ENCODE results near the gene NEU4. TPM values are rescaled to one million over a fixed set of nuclear protein-coding genes. Genes with fewer than 3 reads are reported as not detected.
A peak's percentile ranks its signal among the peaks of the same experiment; 100 is the strongest.

NEU4 gene
- total RNA-seq, 1 experiment from 2014 or later: 10.0 TPM

DNA sequence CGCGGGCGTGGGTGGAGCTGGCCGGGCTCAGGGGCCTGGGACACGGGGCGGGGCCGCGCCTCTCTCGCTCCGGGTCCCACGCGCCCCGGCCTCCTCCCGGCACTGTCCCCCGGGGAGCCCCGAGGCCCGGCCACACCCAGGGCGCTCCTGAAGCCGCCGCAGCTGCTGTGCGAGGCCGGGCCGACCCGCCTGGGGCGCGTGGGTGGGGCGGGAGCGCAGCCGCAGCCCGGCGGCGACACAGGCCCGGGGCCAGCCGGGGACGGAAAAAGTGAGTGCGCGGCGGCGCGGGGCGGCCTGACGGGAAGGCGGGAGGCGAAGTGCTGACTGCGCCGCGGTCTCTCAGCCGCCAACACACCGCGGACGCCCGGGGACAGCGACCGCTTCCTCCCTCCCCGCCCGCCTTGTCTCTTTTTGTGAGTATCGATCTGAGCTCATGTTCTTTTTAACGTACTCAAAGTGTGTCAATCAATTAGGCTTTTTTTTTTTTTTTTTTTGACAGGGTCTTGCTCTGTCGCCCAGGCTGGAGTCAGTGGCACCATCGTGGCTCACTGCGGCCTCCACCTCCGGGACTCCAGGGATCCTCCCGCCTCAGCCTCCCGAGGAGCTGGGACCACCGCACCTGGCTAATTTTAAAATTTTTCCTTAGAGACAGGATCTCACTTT lies 35.2 kb downstream of the NEU4 start:
- H3K27me3 ChIP-seq (ENCODE audit: control insufficient read depth, insufficient read depth, low read length): no peaks in the 10 kb centered on the region
- CTCF ChIA-PET: no interaction called here
- BruUV-seq (replicated peaks): no TSS peak
- H3K4me3 ChIP-seq (ENCODE audit: low read depth in 2 of 2, low read length in 2 of 2): peak overlapping the region; percentile 41 to 57
- POLR2A ChIA-PET: interaction anchor here (0.8 kb wide), 1 partner anchor 39 kb away, joined by 5 read pairs; no protein-coding TSS in a partner anchor
- H3K36me3 ChIP-seq (ENCODE audit: control insufficient read depth, insufficient read depth, low read length): no peaks in the 10 kb centered on the region
- no peaks in the 10 kb centered on the region for H3K9me3 ChIP-seq (ENCODE audit: control insufficient read depth, insufficient read depth, low read depth, low read length)
- in situ Hi-C loops (cut with HindIII; ENCODE audit: low pct_unique_long_range_greater_than_20kb, low sequenced_read_pairs) (no loop called here), intact Hi-C loops (cut with micrococcal nuclease; ENCODE audit: unreplicated experiment) (no loop called here)
- peak; percentile 88 for ATAC-seq
- H3K4me1 ChIP-seq (ENCODE audit: control insufficient read depth, insufficient read depth, low read length): peaks cover 5% of the 10 kb centered on the region; the same call in 1 of the 2 replicates
- no peak for DNase-seq (ENCODE audit: low read depth, low spot score)
- H3K27ac ChIP-seq (ENCODE audit: low read length): 0 out of 2 replicates have a peak overlapping the region, but pooled peaks have one; percentile 48
- no peak for TF ChIP-seq POLR2AphosphoS5 (IDR thresholded peaks at IDR 0.05; ENCODE audit: low read depth, low read length)
- TF ChIP-seq, protein P1, sequence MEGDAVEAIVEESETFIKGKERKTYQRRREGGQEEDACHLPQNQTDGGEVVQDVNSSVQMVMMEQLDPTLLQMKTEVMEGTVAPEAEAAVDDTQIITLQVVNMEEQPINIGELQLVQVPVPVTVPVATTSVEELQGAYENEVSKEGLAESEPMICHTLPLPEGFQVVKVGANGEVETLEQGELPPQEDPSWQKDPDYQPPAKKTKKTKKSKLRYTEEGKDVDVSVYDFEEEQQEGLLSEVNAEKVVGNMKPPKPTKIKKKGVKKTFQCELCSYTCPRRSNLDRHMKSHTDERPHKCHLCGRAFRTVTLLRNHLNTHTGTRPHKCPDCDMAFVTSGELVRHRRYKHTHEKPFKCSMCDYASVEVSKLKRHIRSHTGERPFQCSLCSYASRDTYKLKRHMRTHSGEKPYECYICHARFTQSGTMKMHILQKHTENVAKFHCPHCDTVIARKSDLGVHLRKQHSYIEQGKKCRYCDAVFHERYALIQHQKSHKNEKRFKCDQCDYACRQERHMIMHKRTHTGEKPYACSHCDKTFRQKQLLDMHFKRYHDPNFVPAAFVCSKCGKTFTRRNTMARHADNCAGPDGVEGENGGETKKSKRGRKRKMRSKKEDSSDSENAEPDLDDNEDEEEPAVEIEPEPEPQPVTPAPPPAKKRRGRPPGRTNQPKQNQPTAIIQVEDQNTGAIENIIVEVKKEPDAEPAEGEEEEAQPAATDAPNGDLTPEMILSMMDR (IDR thresholded peaks at IDR 0.05): no peak
- TF ChIP-seq, protein P2, sequence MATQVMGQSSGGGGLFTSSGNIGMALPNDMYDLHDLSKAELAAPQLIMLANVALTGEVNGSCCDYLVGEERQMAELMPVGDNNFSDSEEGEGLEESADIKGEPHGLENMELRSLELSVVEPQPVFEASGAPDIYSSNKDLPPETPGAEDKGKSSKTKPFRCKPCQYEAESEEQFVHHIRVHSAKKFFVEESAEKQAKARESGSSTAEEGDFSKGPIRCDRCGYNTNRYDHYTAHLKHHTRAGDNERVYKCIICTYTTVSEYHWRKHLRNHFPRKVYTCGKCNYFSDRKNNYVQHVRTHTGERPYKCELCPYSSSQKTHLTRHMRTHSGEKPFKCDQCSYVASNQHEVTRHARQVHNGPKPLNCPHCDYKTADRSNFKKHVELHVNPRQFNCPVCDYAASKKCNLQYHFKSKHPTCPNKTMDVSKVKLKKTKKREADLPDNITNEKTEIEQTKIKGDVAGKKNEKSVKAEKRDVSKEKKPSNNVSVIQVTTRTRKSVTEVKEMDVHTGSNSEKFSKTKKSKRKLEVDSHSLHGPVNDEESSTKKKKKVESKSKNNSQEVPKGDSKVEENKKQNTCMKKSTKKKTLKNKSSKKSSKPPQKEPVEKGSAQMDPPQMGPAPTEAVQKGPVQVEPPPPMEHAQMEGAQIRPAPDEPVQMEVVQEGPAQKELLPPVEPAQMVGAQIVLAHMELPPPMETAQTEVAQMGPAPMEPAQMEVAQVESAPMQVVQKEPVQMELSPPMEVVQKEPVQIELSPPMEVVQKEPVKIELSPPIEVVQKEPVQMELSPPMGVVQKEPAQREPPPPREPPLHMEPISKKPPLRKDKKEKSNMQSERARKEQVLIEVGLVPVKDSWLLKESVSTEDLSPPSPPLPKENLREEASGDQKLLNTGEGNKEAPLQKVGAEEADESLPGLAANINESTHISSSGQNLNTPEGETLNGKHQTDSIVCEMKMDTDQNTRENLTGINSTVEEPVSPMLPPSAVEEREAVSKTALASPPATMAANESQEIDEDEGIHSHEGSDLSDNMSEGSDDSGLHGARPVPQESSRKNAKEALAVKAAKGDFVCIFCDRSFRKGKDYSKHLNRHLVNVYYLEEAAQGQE (IDR thresholded peaks at IDR 0.05; ENCODE audit: insufficient read depth in 1 of 2, low read depth in 2 of 2, low read length in 1 of 2): no peak
- TF ChIP-seq SIN3A (IDR thresholded peaks at IDR 0.05; ENCODE audit: borderline replicate concordance, insufficient read depth, low read depth, low read length): no peak
- TF ChIP-seq TCF7L2 (IDR thresholded peaks at IDR 0.05; ENCODE audit: low read depth, low read length): no peak

DNA sequence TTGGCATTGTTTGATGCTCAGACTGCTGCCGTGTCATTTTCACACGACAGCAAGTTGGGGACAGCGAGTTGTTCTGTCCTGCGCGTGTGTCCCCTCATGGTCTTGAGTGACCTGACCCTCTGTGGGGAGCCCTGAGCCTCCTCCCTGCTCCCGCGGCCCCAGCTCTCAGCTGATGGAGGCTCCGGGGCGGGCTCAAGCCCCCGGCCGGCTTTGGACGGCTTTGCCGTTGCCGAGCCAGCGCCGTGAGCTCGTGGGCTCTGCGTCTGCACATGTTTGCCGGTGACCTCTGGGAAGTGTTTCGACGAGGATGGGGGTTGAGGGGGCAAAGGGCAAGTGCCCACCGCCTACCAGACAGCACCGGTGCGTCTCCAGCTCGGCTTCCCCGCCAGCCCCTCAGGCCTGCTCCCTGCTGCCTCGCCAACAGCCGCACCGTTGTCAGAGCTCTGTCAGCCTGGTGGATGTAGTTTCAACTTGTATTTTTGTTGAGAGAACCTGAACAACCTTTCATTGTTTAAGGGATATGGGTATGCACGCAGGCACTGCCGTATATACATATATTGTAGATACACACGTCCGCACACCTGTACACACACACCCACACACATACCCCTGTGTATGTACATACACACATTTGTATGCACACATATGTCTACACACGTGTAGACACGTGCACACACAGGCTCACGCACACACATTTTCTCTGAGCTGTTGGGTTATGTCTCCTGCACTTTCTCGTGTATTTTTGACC lies 36.0 kb downstream of the NEU4 start:
- TF ChIP-seq, protein P2 (IDR thresholded peaks at IDR 0.05; ENCODE audit: insufficient read depth in 1 of 2, low read depth in 2 of 2, low read length in 1 of 2): no peak
- TF ChIP-seq SIN3A (IDR thresholded peaks at IDR 0.05; ENCODE audit: borderline replicate concordance, insufficient read depth, low read depth, low read length): no peak
- TF ChIP-seq, protein P1 (IDR thresholded peaks at IDR 0.05): no peak
- no peak for TF ChIP-seq POLR2AphosphoS5 (IDR thresholded peaks at IDR 0.05; ENCODE audit: low read depth, low read length)
- no peak for TF ChIP-seq TCF7L2 (IDR thresholded peaks at IDR 0.05; ENCODE audit: low read depth, low read length)
- ChIA-PET POLR2A (interaction anchor here (0.5 kb wide), 1 partner anchor 288 kb away, joined by 13 read pairs; no protein-coding TSS in a partner anchor), CTCF (no interaction called here)
- H3K4me1 ChIP-seq (ENCODE audit: control insufficient read depth, insufficient read depth, low read length): peaks cover 5% of the 10 kb centered on the region; the same call in 1 of the 2 replicates
- no peak for ATAC-seq
- no peaks in the 10 kb centered on the region for H3K9me3 ChIP-seq (ENCODE audit: control insufficient read depth, insufficient read depth, low read depth, low read length)
- no peak overlapping the region for H3K27ac ChIP-seq (ENCODE audit: low read length)
- H3K36me3 ChIP-seq (ENCODE audit: control insufficient read depth, insufficient read depth, low read length): no peaks in the 10 kb centered on the region
- intact Hi-C loops (cut with micrococcal nuclease; ENCODE audit: unreplicated experiment) (no loop called here), in situ Hi-C loops (cut with HindIII; ENCODE audit: low pct_unique_long_range_greater_than_20kb, low sequenced_read_pairs) (no loop called here)
- no TSS peak for BruUV-seq (replicated peaks)
- no peaks in the 10 kb centered on the region for H3K27me3 ChIP-seq (ENCODE audit: control insufficient read depth, insufficient read depth, low read length)
- H3K4me3 ChIP-seq (ENCODE audit: low read depth in 2 of 2, low read length in 2 of 2): peak overlapping the region in 1 of 2 experiments; percentile 57; a peak in 3 of 4 replicates
- no peak for DNase-seq (ENCODE audit: low read depth, low spot score)

Data from Panc1 (cell line).